ENCODE data around the gene MGARP. TPM values are rescaled to one million over a fixed set of nuclear protein-coding genes. Genes with fewer than 3 reads are reported as not detected.

The MGARP gene
- total RNA-seq, 1 donor from 2014 or later = 0.65 TPM

GRCh38 chr4:139274790-139275189 is 5.2 kb downstream of the MGARP start:
- no peak for DNase-seq (ENCODE audit: low read depth, low spot score)
- TF ChIP-seq, protein P1, sequence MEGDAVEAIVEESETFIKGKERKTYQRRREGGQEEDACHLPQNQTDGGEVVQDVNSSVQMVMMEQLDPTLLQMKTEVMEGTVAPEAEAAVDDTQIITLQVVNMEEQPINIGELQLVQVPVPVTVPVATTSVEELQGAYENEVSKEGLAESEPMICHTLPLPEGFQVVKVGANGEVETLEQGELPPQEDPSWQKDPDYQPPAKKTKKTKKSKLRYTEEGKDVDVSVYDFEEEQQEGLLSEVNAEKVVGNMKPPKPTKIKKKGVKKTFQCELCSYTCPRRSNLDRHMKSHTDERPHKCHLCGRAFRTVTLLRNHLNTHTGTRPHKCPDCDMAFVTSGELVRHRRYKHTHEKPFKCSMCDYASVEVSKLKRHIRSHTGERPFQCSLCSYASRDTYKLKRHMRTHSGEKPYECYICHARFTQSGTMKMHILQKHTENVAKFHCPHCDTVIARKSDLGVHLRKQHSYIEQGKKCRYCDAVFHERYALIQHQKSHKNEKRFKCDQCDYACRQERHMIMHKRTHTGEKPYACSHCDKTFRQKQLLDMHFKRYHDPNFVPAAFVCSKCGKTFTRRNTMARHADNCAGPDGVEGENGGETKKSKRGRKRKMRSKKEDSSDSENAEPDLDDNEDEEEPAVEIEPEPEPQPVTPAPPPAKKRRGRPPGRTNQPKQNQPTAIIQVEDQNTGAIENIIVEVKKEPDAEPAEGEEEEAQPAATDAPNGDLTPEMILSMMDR (conservative IDR thresholded peaks at IDR 0.05) = no peak
- H3K27ac Mint-ChIP-seq (ENCODE audit: unreplicated experiment) = no peak overlapping the region
- peaks cover 10% of the 10 kb centered on the region for H3K4me1 Mint-ChIP-seq
- H3K27me3 Mint-ChIP-seq (ENCODE audit: low read depth) = peaks cover 32% of the 10 kb centered on the region
- no peak overlapping the region for H3K4me3 Mint-ChIP-seq
- no peaks in the 10 kb centered on the region for H3K9me3 Mint-ChIP-seq
- H3K36me3 Mint-ChIP-seq (ENCODE audit: low read depth) = no peaks in the 10 kb centered on the region

- Mint-ChIP-seq H3K9me3 (no peaks in the 10 kb centered on the region), H3K36me3 (ENCODE audit: low read depth) (no peaks in the 10 kb centered on the region), H3K4me3 (no peak overlapping the region), H3K4me1 (peaks cover under 1% of the 10 kb centered on the region), H3K27ac (ENCODE audit: unreplicated experiment) (no peak overlapping the region), H3K27me3 (ENCODE audit: low read depth) (peaks cover 23% of the 10 kb centered on the region)
- TF ChIP-seq, protein P1 (conservative IDR thresholded peaks at IDR 0.05) = no peak
- no peak for DNase-seq (ENCODE audit: low read depth, low spot score)
These were observed 6.2 kb downstream of the MGARP start for GRCh38 chr4:139273835-139274234.

DNA sequence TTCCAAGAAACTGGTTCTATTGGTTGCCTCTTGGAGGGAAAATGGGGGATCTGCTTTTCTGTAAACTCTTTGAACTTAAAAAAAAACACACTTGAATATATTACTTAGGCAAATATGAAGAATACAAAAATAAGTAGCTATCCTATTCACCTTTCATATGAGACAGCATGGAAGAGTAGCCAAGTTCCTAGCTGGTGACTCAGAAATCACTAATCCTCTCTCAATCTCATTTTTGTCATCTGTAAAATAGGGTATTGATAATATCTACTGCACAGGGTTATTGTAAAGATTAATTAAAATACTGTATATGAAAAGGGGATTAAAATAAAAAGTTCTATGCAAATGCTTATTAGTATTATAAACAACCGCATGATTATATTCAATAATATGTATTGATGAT is 12.7 kb downstream of the MGARP start:
- Mint-ChIP-seq H3K4me1 (peaks cover 12% of the 10 kb centered on the region), H3K4me3 (no peak overlapping the region), H3K9me3 (no peaks in the 10 kb centered on the region), H3K27ac (ENCODE audit: unreplicated experiment) (no peak overlapping the region), H3K27me3 (ENCODE audit: low read depth) (no peaks in the 10 kb centered on the region), H3K36me3 (ENCODE audit: low read depth) (no peaks in the 10 kb centered on the region)
- DNase-seq (ENCODE audit: low read depth, low spot score) = no peak
- TF ChIP-seq, protein P1 (conservative IDR thresholded peaks at IDR 0.05) = no peak

- peak; percentile 34 for DNase-seq (ENCODE audit: low read depth, low spot score)
- Mint-ChIP-seq H3K4me3 (no peak overlapping the region), H3K36me3 (ENCODE audit: low read depth) (no peaks in the 10 kb centered on the region), H3K4me1 (peaks cover 12% of the 10 kb centered on the region), H3K9me3 (no peaks in the 10 kb centered on the region), H3K27ac (ENCODE audit: unreplicated experiment) (peak overlapping the region; percentile 6), H3K27me3 (ENCODE audit: low read depth) (no peaks in the 10 kb centered on the region)
- TF ChIP-seq, protein P1 (conservative IDR thresholded peaks at IDR 0.05) = no peak
These were observed 13.3 kb downstream of the MGARP start for GRCh38 chr4:139266583-139267257.

- H3K27me3 Mint-ChIP-seq (ENCODE audit: low read depth) = no peaks in the 10 kb centered on the region
- no peaks in the 10 kb centered on the region for H3K9me3 Mint-ChIP-seq
- TF ChIP-seq, protein P1 (conservative IDR thresholded peaks at IDR 0.05) = no peak
- no peak overlapping the region for H3K4me3 Mint-ChIP-seq
- no peak overlapping the region for H3K27ac Mint-ChIP-seq (ENCODE audit: unreplicated experiment)
- H3K4me1 Mint-ChIP-seq = peaks cover 12% of the 10 kb centered on the region
- no peak for DNase-seq (ENCODE audit: low read depth, low spot score)
- no peaks in the 10 kb centered on the region for H3K36me3 Mint-ChIP-seq (ENCODE audit: low read depth)
These were observed 13.8 kb downstream of the MGARP start for GRCh38 chr4:139266208-139266582.

Data from neural crest cell (in vitro differentiated cells).